DOHH2 (cell line): ENCODE results near the gene PPM1H.

ENCODE experiments used
- H3F3A ChIP-seq: fragments of 200-600 bp; sonication (generic), shearing (Covaris generic); 2 replicates; pipeline ENCODE4 v1.6.0; 2016; ENCODE audit warnings: antibody characterized with exemption, mild to moderate bottlenecking; ENCODE audit not compliant: control insufficient read depth, insufficient read depth
- H3K27ac ChIP-seq: fragments of 200-600 bp; sonication (generic); 2 replicates; pipeline ENCODE4 v1.5.1; 2014; ENCODE audit warnings: low read depth, mild to moderate bottlenecking, low read length, moderate library complexity
- H3K27me3 ChIP-seq: fragments of 200-600 bp; sonication (generic); 2 replicates; pipeline ENCODE4 v1.6.1; 2014; ENCODE audit warnings: mild to moderate bottlenecking, low read length, mixed read lengths; ENCODE audit not compliant: control insufficient read depth
- H3K36me3 ChIP-seq: fragments of 200-600 bp; sonication (generic); 2 replicates; pipeline ENCODE4 v1.6.1; 2014; ENCODE audit warnings: mild to moderate bottlenecking, low read length, moderate library complexity, mixed read lengths; ENCODE audit not compliant: control insufficient read depth
- H3K4me1 ChIP-seq: fragments of 200-600 bp; sonication (generic); 2 replicates; pipeline ENCODE4 v1.6.1; 2014; ENCODE audit warnings: mild to moderate bottlenecking, low read length, mixed read lengths; ENCODE audit not compliant: control insufficient read depth
- H3K4me2 ChIP-seq: fragments of 200-600 bp; sonication (generic); 2 replicates; pipeline ENCODE4 v1.6.0; 2014; ENCODE audit warnings: mild to moderate bottlenecking, low read length, moderate library complexity
- H3K4me3 ChIP-seq: fragments of 200-600 bp; sonication (generic); 2 replicates; pipeline ENCODE4 v1.5.1; 2014; ENCODE audit warnings: mild to moderate bottlenecking, low read length, mixed read lengths
- H3K79me2 ChIP-seq: fragments of 200-600 bp; sonication (generic); 2 replicates; pipeline ENCODE4 v1.6.1; 2014; ENCODE audit warnings: mild to moderate bottlenecking, low read length, mixed read lengths; ENCODE audit not compliant: control insufficient read depth
- H3K9me2 ChIP-seq: fragments of 200-600 bp; sonication (generic); replicated peaks from 2 replicates; pipeline ENCODE4 v1.6.1; 2014; ENCODE audit warnings: mild to moderate bottlenecking, low read length, mixed read lengths; ENCODE audit not compliant: control insufficient read depth
- H3K9me3 ChIP-seq: fragments of 200-600 bp; sonication (generic); 2 replicates; pipeline ENCODE4 v1.6.1; 2014; ENCODE audit warnings: antibody characterized with exemption, low read length, mixed read lengths; ENCODE audit not compliant: control insufficient read depth, insufficient read depth
- H4K20me1 ChIP-seq: fragments of 200-600 bp; sonication (generic); 2 replicates; pipeline ENCODE4 v1.6.0; 2014; ENCODE audit warnings: low read depth, mild to moderate bottlenecking, antibody characterized with exemption, low read length, moderate library complexity; ENCODE audit not compliant: control insufficient read depth, insufficient read depth
- CTCF ChIP-seq: fragments of 200-600 bp; sonication (generic); IDR thresholded peaks from one replicate; pipeline ENCODE4 v1.5.1; 2014; ENCODE audit warnings: antibody characterized with exemption, mild to moderate bottlenecking, low read depth, low read length; ENCODE audit not compliant: poor library complexity, severe bottlenecking
- EZH2phosphoT487 ChIP-seq: fragments of 200-600 bp; sonication (generic); IDR thresholded peaks from 2 replicates; pipeline ENCODE4 v1.6.1; 2017; ENCODE audit warnings: borderline replicate concordance, mild to moderate bottlenecking, antibody characterized with exemption, low read length, moderate library complexity, mixed read lengths

PPM1H gene

DNA sequence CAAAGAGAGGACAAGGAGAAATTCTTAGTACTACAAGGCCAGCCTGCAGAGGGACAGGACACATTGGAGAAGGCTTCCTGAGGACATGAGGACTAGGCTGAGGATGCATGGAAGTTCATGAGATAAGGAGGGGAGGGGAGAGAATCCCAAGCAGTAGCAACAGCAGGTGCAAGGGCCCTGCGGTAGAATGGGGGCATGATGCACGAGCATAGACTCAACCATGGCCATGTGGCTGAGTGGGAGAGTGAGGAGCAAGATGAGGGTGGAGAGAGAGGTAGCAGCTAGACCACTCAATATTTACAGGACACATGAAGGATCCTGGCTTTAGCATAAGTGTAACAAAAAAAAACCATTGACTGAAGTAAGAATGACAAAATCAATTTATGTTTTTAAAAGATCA is 128.1 kb downstream of the PPM1H start:
- TF ChIP-seq EZH2phosphoT487 (no peak), CTCF (no peak)
- no peak overlapping the region for H3K4me3 ChIP-seq
- H3K9me3 ChIP-seq = no peaks in the 10 kb centered on the region
- H3K79me2 ChIP-seq = no peaks in the 10 kb centered on the region
- no peaks in the 10 kb centered on the region for H3K27me3 ChIP-seq
- no peaks in the 10 kb centered on the region for H3K9me2 ChIP-seq
- no peak overlapping the region for H3K4me2 ChIP-seq
- no peaks in the 10 kb centered on the region for H3K4me1 ChIP-seq
- H3K27ac ChIP-seq = no peak overlapping the region
- H4K20me1 ChIP-seq = no peaks in the 10 kb centered on the region
- H3K36me3 ChIP-seq = no peaks in the 10 kb centered on the region
- H3F3A ChIP-seq = no peaks in the 10 kb centered on the region

DNA sequence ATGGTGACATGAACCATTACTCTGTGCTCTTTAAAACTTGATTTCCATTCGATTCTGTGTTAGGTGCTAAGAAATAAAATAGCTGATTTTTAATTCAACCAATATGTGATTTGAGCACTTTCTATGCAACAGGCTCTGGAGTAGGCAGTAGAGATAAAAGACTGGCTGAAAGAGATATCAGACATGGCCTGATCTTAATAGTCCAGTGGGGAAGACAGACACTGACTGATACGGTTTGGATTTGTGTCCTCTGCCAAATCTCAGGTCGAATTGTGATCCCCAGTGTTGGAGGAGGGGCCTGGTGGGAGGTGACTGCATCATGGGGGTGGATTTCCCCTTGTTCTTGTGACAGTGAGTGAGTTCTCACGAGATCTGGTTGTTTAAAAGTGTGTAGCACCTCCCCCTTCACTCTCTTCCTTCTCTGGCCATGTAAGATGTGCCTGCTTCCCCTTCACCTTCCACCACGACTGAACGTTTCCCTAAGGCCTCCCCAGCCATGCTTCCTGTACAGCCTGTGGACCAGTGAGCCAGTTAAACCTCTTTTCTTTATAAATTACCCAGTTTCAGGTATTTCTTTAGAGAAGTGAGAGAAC is 128.6 kb downstream of the PPM1H start:
- H3K27me3 ChIP-seq = no peaks in the 10 kb centered on the region
- H3K9me2 ChIP-seq = no peaks in the 10 kb centered on the region
- no peaks in the 10 kb centered on the region for H3K4me1 ChIP-seq
- H3K36me3 ChIP-seq = no peaks in the 10 kb centered on the region
- H3F3A ChIP-seq = no peaks in the 10 kb centered on the region
- no peaks in the 10 kb centered on the region for H4K20me1 ChIP-seq
- H3K4me3 ChIP-seq = no peak overlapping the region
- H3K9me3 ChIP-seq = no peaks in the 10 kb centered on the region
- TF ChIP-seq EZH2phosphoT487 = no peak
- TF ChIP-seq CTCF = no peak
- no peak overlapping the region for H3K4me2 ChIP-seq
- no peaks in the 10 kb centered on the region for H3K79me2 ChIP-seq
- no peak overlapping the region for H3K27ac ChIP-seq

- Histone ChIP-seq H3K27ac (no peak overlapping the region), H3K4me3 (no peak overlapping the region), H3K4me2 (no peak overlapping the region), H3K9me2 (no peaks in the 10 kb centered on the region), H4K20me1 (no peaks in the 10 kb centered on the region), H3K36me3 (no peaks in the 10 kb centered on the region), H3K79me2 (no peaks in the 10 kb centered on the region), H3K9me3 (no peaks in the 10 kb centered on the region), H3F3A (no peaks in the 10 kb centered on the region), H3K27me3 (no peaks in the 10 kb centered on the region), H3K4me1 (no peaks in the 10 kb centered on the region)
- TF ChIP-seq CTCF (no peak), EZH2phosphoT487 (no peak)
Observed at GRCh38 chr12:62805517-62805916, 129.4 kb downstream of the PPM1H start.

- no peak overlapping the region for H3K4me2 ChIP-seq
- no peaks in the 10 kb centered on the region for H3K79me2 ChIP-seq
- H3K27ac ChIP-seq = no peak overlapping the region
- TF ChIP-seq CTCF (no peak), EZH2phosphoT487 (no peak)
- H3K4me3 ChIP-seq = no peak overlapping the region
- H3K4me1 ChIP-seq = 0 out of 2 replicates have a peak, but pooled peaks cover 3% of the 10 kb centered on the region
- no peaks in the 10 kb centered on the region for H3F3A ChIP-seq
- H4K20me1 ChIP-seq = no peaks in the 10 kb centered on the region
- H3K27me3 ChIP-seq = no peaks in the 10 kb centered on the region
- H3K36me3 ChIP-seq = no peaks in the 10 kb centered on the region
- no peaks in the 10 kb centered on the region for H3K9me3 ChIP-seq
- no peaks in the 10 kb centered on the region for H3K9me2 ChIP-seq
Observed at GRCh38 chr12:62803756-62804155, 131.2 kb downstream of the PPM1H start.
